ENCODE measurements around the gene COL5A1. TPM values are rescaled to one million over a fixed set of nuclear protein-coding genes. Genes with fewer than 3 reads are reported as not detected.

COL5A1 gene
- total and polyA plus RNA-seq, 4 donors, result 12.2 to 169 (median 65.4) TPM

DNA sequence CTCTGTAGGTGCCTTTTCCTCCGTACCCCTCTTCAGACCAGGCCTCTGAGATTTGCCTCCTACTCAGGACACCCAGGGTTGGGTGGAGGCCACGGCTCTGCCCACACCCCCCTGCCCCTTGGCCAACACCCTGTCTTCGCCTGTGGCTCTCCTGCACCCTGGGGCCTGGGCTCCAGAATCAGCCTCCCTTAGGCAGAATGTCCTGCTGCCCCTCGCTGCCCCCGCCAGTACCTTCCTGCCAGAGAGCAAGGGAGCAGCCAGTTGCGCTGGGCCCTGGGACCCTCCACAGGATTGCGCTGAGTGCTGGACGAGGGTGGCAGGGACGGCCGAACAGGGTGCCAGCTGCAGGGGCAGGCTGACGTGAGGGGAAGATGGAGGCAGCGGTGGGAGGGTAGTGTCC, 53.5 kb downstream of the COL5A1 start:
- Histone ChIP-seq H3K27ac (ENCODE audit: low read depth in 1 of 2, low read length in 1 of 2) (no peak overlapping the region), H3K4me1 (ENCODE audit: control insufficient read depth in 5 of 5, insufficient read depth in 5 of 5, low read length in 5 of 5) (peaks cover 0 to 4% (median 0%) of the 10 kb centered on the region in 5 donors), H3K27me3 (ENCODE audit: control insufficient read depth in 3 of 3, insufficient read depth in 3 of 3, low read length in 2 of 3) (no peaks in the 10 kb centered on the region), H3K9me3 (ENCODE audit: control insufficient read depth in 4 of 4, insufficient read depth in 3 of 4, low read length in 3 of 4) (no peaks in the 10 kb centered on the region), H3K4me3 (no peak overlapping the region), H3K9ac (ENCODE audit: insufficient read depth in 1 of 2, low read length in 2 of 2) (no peak overlapping the region), H3K36me3 (ENCODE audit: control insufficient read depth in 4 of 4, insufficient read depth in 4 of 4, low read length in 4 of 4) (peaks cover 0 to 21% (median 4%) of the 10 kb centered on the region in 4 donors)
- DNase-seq (no peak), ATAC-seq (ENCODE audit: insufficient read depth, low FRiP score) (no peak)
- WGBS, 2 donors, result 89 to 97% methylated on average over 12 of the region's 12 CpGs
- TF ChIP-seq, protein P1, sequence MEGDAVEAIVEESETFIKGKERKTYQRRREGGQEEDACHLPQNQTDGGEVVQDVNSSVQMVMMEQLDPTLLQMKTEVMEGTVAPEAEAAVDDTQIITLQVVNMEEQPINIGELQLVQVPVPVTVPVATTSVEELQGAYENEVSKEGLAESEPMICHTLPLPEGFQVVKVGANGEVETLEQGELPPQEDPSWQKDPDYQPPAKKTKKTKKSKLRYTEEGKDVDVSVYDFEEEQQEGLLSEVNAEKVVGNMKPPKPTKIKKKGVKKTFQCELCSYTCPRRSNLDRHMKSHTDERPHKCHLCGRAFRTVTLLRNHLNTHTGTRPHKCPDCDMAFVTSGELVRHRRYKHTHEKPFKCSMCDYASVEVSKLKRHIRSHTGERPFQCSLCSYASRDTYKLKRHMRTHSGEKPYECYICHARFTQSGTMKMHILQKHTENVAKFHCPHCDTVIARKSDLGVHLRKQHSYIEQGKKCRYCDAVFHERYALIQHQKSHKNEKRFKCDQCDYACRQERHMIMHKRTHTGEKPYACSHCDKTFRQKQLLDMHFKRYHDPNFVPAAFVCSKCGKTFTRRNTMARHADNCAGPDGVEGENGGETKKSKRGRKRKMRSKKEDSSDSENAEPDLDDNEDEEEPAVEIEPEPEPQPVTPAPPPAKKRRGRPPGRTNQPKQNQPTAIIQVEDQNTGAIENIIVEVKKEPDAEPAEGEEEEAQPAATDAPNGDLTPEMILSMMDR (IDR thresholded peaks at IDR 0.05; ENCODE audit: control extremely low read depth, extremely low read depth), result no peak

DNA sequence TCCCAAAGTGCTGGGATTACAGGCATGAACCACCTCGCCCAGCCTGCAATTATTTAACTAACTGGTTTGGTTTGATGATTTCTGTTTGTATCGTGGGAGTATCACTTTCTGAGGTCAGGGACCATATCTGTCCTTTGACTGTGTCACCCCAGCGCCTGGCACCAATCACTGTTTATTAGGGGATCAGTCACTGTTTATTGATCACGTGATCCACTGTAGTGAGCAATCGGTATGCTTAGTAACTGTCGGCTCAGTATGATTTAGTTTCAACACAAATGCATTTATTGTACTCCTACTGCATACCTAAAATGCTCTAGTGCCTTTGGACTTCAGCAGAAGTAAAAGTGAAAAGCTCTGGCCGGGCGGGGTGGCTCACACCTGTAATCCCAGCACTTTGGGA, 54.8 kb downstream of the COL5A1 start:
- ATAC-seq (ENCODE audit: insufficient read depth, low FRiP score) (no peak), DNase-seq (no peak)
- 89 to 94% methylated on average over 8 of the region's 8 CpGs for WGBS, 2 donors
- peaks cover 0 to 4% (median 0%) of the 10 kb centered on the region in 5 donors for H3K4me1 ChIP-seq (ENCODE audit: control insufficient read depth in 5 of 5, insufficient read depth in 5 of 5, low read length in 5 of 5)
- no peak overlapping the region for H3K4me3 ChIP-seq
- TF ChIP-seq, protein P1 (IDR thresholded peaks at IDR 0.05; ENCODE audit: control extremely low read depth, extremely low read depth), result no peak
- H3K9ac ChIP-seq (ENCODE audit: insufficient read depth in 1 of 2, low read length in 2 of 2), result no peak overlapping the region
- no peak overlapping the region for H3K27ac ChIP-seq (ENCODE audit: low read depth in 1 of 2, low read length in 1 of 2)
- H3K36me3 ChIP-seq (ENCODE audit: control insufficient read depth in 4 of 4, insufficient read depth in 4 of 4, low read length in 4 of 4), result peaks cover 0 to 19% (median 4%) of the 10 kb centered on the region in 4 donors
- H3K9me3 ChIP-seq (ENCODE audit: control insufficient read depth in 4 of 4, insufficient read depth in 3 of 4, low read length in 3 of 4), result no peaks in the 10 kb centered on the region
- H3K27me3 ChIP-seq (ENCODE audit: control insufficient read depth in 3 of 3, insufficient read depth in 3 of 3, low read length in 2 of 3), result no peaks in the 10 kb centered on the region

DNA sequence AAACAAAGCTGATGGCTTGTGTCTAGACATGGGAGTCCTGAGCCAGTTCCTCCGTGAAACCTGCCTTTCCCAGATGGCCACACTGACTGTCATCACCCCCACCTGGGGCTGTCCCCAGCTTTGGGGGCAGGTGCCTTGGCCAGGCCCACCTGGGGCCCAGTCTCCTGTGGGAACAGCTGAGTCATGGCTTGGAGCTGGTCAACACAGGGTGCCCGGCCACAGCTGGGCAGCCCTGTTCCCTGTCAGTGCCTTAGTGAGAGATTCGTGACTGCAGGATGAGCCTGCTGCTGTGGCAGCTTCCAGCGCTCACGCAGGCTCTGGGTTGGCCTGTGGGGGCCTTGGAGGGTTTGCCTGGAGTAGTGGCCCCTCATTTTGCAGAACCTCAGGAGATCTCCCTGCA, 56.5 kb downstream of the COL5A1 start:
- WGBS, 2 donors, result 74 to 78% methylated on average over 5 of the region's 5 CpGs
- no peak for DNase-seq
- TF ChIP-seq, protein P1 (IDR thresholded peaks at IDR 0.05; ENCODE audit: control extremely low read depth, extremely low read depth), result no peak
- no peak for ATAC-seq (ENCODE audit: insufficient read depth, low FRiP score)
- no peaks in the 10 kb centered on the region for H3K9me3 ChIP-seq (ENCODE audit: control insufficient read depth in 4 of 4, insufficient read depth in 3 of 4, low read length in 3 of 4)
- H3K27me3 ChIP-seq (ENCODE audit: control insufficient read depth in 3 of 3, insufficient read depth in 3 of 3, low read length in 2 of 3), result no peaks in the 10 kb centered on the region
- H3K27ac ChIP-seq (ENCODE audit: low read depth in 1 of 2, low read length in 1 of 2), result no peak overlapping the region
- H3K4me3 ChIP-seq, result no peak overlapping the region
- H3K9ac ChIP-seq (ENCODE audit: insufficient read depth in 1 of 2, low read length in 2 of 2), result no peak overlapping the region
- peaks cover 0 to 4% (median 0%) of the 10 kb centered on the region in 5 donors for H3K4me1 ChIP-seq (ENCODE audit: control insufficient read depth in 5 of 5, insufficient read depth in 5 of 5, low read length in 5 of 5)
- H3K36me3 ChIP-seq (ENCODE audit: control insufficient read depth in 4 of 4, insufficient read depth in 4 of 4, low read length in 4 of 4), result peaks cover 0 to 19% (median 3%) of the 10 kb centered on the region in 4 donors

All from lung (tissue), 12 donors.